Right atrium auricular region (tissue), 2 donors: ENCODE measurements around the gene CFAP69. TPM values are rescaled to one million over a fixed set of nuclear protein-coding genes. Genes with fewer than 3 reads are reported as not detected.
"Not testable (repeated sequence)": the region's sequence is repeated elsewhere in the genome, so short reads cannot be mapped to it uniquely, and the experiment has no call there.

ENCODE experiments used
- DNase-seq: peaks from one replicate; pipeline ENCODE4 v3.0.0-alpha.2; 2019; ENCODE audit warnings: low spot score
- H3K27ac ChIP-seq, 2 donors: fragments of 200-600 bp; sonication (generic); 1 replicate in 1 of 2; 2 replicates in 1 of 2; pipeline ENCODE4 v1.5.1; 2016 to 2019
- H3K27me3 ChIP-seq, 2 donors: fragments of 200-600 bp; sonication (generic); one replicate each; pipeline versions ENCODE4 v1.5.1 to v1.6.0; 2017 to 2019
- H3K36me3 ChIP-seq: fragments of 200-600 bp; sonication (generic); one replicate; pipeline ENCODE4 v1.5.1; 2016
- H3K4me1 ChIP-seq, 2 donors: fragments of 200-600 bp; sonication (generic); one replicate each; pipeline versions ENCODE4 v1.5.1 to v1.6.0; 2017 to 2019
- H3K4me3 ChIP-seq, 2 donors: fragments of 200-600 bp; sonication (generic); 1 replicate in 1 of 2; 2 replicates in 1 of 2; pipeline ENCODE4 v1.5.1; 2017 to 2019; ENCODE audit warnings: mild to moderate bottlenecking in 1 of 2, moderate library complexity in 1 of 2
- H3K9me3 ChIP-seq, 2 donors: fragments of 200-600 bp; sonication (generic); one replicate each; pipeline ENCODE4 v1.5.1; 2019
- CTCF ChIP-seq, 2 donors: fragments of 200-600 bp; sonication (generic); IDR thresholded peaks; one replicate each; pipeline ENCODE4 v1.5.1; 2019; ENCODE audit warnings: antibody characterized with exemption in 2 of 2
- total RNA-seq, 2 donors: library from RNA; depleted of rRNA; stranded (reverse); fragments of >200 nt; gene quantifications; one replicate each; pipeline ENCODE4 v1.1.0, GENCODE V29; 2016

The CFAP69 gene
- total RNA-seq, 2 donors from 2014 or later = 1.2 to 3.7 TPM

- Histone ChIP-seq H3K9me3 (no peaks in the 10 kb centered on the region), H3K36me3 (no peaks in the 10 kb centered on the region), H3K27me3 (no peaks in the 10 kb centered on the region), H3K4me1 (peaks cover 0 to 19% of the 10 kb centered on the region in 2 donors), H3K27ac (peak overlapping the region; percentile 79 to 84), H3K4me3 (peak overlapping the region; percentile 57 to 67)
- no peak for TF ChIP-seq CTCF (IDR thresholded peaks at IDR 0.05)
- no peak for DNase-seq
Observed at GRCh38 chr7:90345595-90346335, 100.8 kb downstream of the CFAP69 start.

GRCh38 chr7:90346336-90347125 lies 101.6 kb downstream of the CFAP69 start, which contains the start of gene GTPBP10:
Gene GTPBP10 (plus strand): TSS chr7:90346716. CDS start chr7:90346742, 26 bp downstream.
- TF ChIP-seq CTCF (IDR thresholded peaks at IDR 0.05) = peak; percentile 44 to 84
- Histone ChIP-seq H3K4me3 (peak within 1 kb of the TSS; percentile 57 to 67), H3K4me1 (peaks cover 0 to 19% of the 10 kb centered on the region in 2 donors), H3K27me3 (no peaks in the 10 kb centered on the region), H3K27ac (peak within 1 kb of the TSS; percentile 79 to 84), H3K36me3 (no peaks in the 10 kb centered on the region), H3K9me3 (no peaks in the 10 kb centered on the region)
- peak; percentile 91 for DNase-seq

DNA sequence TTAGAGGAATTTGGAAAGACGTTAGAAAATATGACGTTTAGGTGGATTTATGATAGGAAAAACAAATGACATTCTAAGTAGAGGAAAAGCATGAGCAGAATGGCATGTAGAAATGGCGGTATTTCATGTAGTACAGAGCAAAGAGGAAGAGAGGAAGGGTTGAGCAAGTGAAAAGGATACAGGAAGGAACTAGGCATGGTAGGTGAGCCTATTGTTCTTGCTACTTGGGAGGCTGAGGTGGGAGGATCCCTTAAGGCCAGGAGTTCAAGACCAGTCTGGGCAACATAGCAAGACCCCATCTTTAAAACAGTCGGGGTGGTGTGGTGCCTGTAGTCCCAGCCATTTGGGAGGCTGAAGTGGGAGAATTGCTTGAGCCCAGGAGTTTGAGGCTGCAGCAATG lies 102.8 kb downstream of the CFAP69 start:
- no peaks in the 10 kb centered on the region for H3K36me3 ChIP-seq
- no peak overlapping the region for H3K4me3 ChIP-seq
- no peak for TF ChIP-seq CTCF (IDR thresholded peaks at IDR 0.05)
- no peaks in the 10 kb centered on the region for H3K27me3 ChIP-seq
- peaks cover 0 to 19% of the 10 kb centered on the region in 2 donors for H3K4me1 ChIP-seq
- H3K9me3 ChIP-seq = no peaks in the 10 kb centered on the region
- DNase-seq = no peak
- no peak overlapping the region for H3K27ac ChIP-seq

- DNase-seq = no peak
- Histone ChIP-seq H3K9me3 (no peaks in the 10 kb centered on the region), H3K27ac (no peak overlapping the region), H3K4me3 (no peak overlapping the region), H3K4me1 (peaks cover 0 to 19% of the 10 kb centered on the region in 2 donors), H3K36me3 (no peaks in the 10 kb centered on the region), H3K27me3 (no peaks in the 10 kb centered on the region)
- no peak for TF ChIP-seq CTCF (IDR thresholded peaks at IDR 0.05)
Observed at GRCh38 chr7:90349305-90349704, 104.3 kb downstream of the CFAP69 start.

DNA sequence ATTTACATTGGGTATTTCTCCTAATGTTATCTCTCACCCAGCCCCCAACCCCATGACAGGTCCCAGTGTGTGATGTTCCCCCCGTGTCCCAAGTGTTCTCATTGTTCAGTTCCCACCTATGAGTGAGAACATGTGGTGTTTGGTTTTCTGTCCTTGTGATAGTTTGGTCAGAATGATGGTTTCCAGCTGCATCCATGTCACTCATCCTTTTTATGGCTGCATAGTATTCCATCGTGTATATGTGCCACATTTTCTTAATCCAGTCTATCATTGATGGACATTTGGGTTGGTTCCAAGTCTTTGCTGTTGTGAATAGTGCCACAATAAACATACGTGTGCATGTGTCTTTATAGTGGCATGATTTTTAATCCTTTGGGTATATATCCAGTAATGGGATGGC lies 105.1 kb downstream of the CFAP69 start:
- not testable (repeated sequence) for H3K4me3 ChIP-seq, H3K27ac ChIP-seq, H3K27me3 ChIP-seq, H3K9me3 ChIP-seq, H3K36me3 ChIP-seq, DNase-seq
- peaks cover 0 to 19% of the 10 kb centered on the region in 2 donors for H3K4me1 ChIP-seq

DNA sequence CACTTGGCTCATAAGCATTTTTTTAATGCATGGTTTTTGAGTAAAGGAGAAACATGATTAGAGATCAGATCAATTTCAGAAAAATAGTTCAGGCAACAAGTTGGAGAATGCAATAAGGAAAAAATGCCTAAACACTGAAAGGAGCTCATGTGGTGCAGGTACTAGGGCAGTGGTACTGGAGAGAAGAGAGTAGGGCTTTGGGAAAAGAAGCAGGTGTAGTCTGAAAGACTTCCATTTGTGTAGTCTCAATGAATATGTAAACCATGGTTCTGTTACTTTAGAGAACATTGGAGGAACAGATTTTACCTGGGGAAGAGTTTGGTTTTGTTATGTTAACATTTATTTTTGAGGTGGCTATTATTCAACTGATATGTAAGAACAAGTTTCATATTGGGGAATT lies 107.0 kb downstream of the CFAP69 start:
- no peak for DNase-seq
- Histone ChIP-seq H3K36me3 (peaks cover 13% of the 10 kb centered on the region), H3K4me1 (peaks cover 0 to 10% of the 10 kb centered on the region in 2 donors), H3K27me3 (no peaks in the 10 kb centered on the region), H3K27ac (no peak overlapping the region), H3K4me3 (no peak overlapping the region), H3K9me3 (no peaks in the 10 kb centered on the region)
- no peak for TF ChIP-seq CTCF (IDR thresholded peaks at IDR 0.05)
